ENCODE data around the gene GNPTG. TPM values are rescaled to one million over a fixed set of nuclear protein-coding genes. Genes with fewer than 3 reads are reported as not detected.

GNPTG gene
- total and polyA plus RNA-seq, 8 donors, result 30.0 to 87.9 (median 41.5) TPM

GRCh38 chr16:1320658-1321240 lies 31.0 kb upstream of the GNPTG start:
- Histone ChIP-seq H3K4me3 (no peak overlapping the region), H3K27ac (no peak overlapping the region), H3K4me1 (no peaks in the 10 kb centered on the region), H3K27me3 (no peaks in the 10 kb centered on the region), H3K36me3 (peaks cover 83 to 100% (median 100%) of the 10 kb centered on the region in 4 donors), H3K9me3 (no peaks in the 10 kb centered on the region)
- intact Hi-C loops (cut with DNase I; ENCODE audit: low total_unique reads), result no loop called here
- WGBS, 5 donors, result 86 to 89% (median 88%) methylated on average over 8 to 22 of the region's 22 CpGs
- DNase-seq, result no peak
- no peak for TF ChIP-seq CTCF (IDR thresholded peaks at IDR 0.05)
- TF ChIP-seq POLR2AphosphoS5 (IDR thresholded peaks at IDR 0.05), result no peak
- no peak for TF ChIP-seq POLR2A (IDR thresholded peaks at IDR 0.05)
- TF ChIP-seq EP300 (IDR thresholded peaks at IDR 0.05), result no peak

GRCh38 chr16:1322407-1322806 lies 29.3 kb upstream of the GNPTG start:
- Histone ChIP-seq H3K4me3 (no peak overlapping the region), H3K27ac (no peak overlapping the region), H3K4me1 (no peaks in the 10 kb centered on the region), H3K36me3 (peaks cover 67 to 97% (median 96%) of the 10 kb centered on the region in 4 donors), H3K9me3 (no peaks in the 10 kb centered on the region), H3K27me3 (no peaks in the 10 kb centered on the region)
- TF ChIP-seq POLR2A (IDR thresholded peaks at IDR 0.05) (no peak), EP300 (IDR thresholded peaks at IDR 0.05) (no peak), CTCF (IDR thresholded peaks at IDR 0.05) (no peak), POLR2AphosphoS5 (IDR thresholded peaks at IDR 0.05) (no peak)
- no peak for DNase-seq
- intact Hi-C loops (cut with DNase I; ENCODE audit: low total_unique reads), result no loop called here
- 95 to 98% (median 96%) methylated on average over 8 of the region's 8 CpGs for WGBS, 5 donors

GRCh38 chr16:1323296-1324239 lies 28.2 kb upstream of the GNPTG start:
- no peaks in the 10 kb centered on the region for H3K4me1 ChIP-seq
- intact Hi-C loops (cut with DNase I; ENCODE audit: low total_unique reads), result no loop called here
- no peaks in the 10 kb centered on the region for H3K27me3 ChIP-seq
- TF ChIP-seq POLR2AphosphoS5 (IDR thresholded peaks at IDR 0.05) (no peak), POLR2A (IDR thresholded peaks at IDR 0.05) (no peak), CTCF (IDR thresholded peaks at IDR 0.05) (no peak), EP300 (IDR thresholded peaks at IDR 0.05) (no peak)
- no peaks in the 10 kb centered on the region for H3K9me3 ChIP-seq
- H3K27ac ChIP-seq, result no peak overlapping the region
- DNase-seq, result no peak
- no peak overlapping the region for H3K4me3 ChIP-seq
- peaks cover 55 to 94% (median 84%) of the 10 kb centered on the region in 4 donors for H3K36me3 ChIP-seq
- 75 to 79% (median 78%) methylated on average over 20 to 35 of the region's 35 CpGs for WGBS, 5 donors

- Histone ChIP-seq H3K36me3 (peaks cover 49 to 86% (median 76%) of the 10 kb centered on the region in 4 donors), H3K27ac (no peak overlapping the region), H3K4me1 (no peaks in the 10 kb centered on the region), H3K27me3 (no peaks in the 10 kb centered on the region), H3K4me3 (no peak overlapping the region), H3K9me3 (no peaks in the 10 kb centered on the region)
- TF ChIP-seq CTCF (IDR thresholded peaks at IDR 0.05), result no peak
- no peak for TF ChIP-seq POLR2AphosphoS5 (IDR thresholded peaks at IDR 0.05)
- no peak for TF ChIP-seq EP300 (IDR thresholded peaks at IDR 0.05)
- no peak for TF ChIP-seq POLR2A (IDR thresholded peaks at IDR 0.05)
- DNase-seq, result no peak
- intact Hi-C loops (cut with DNase I; ENCODE audit: low total_unique reads), result no loop called here
- WGBS, 5 donors, result 86 to 88% (median 87%) methylated on average over 22 of the region's 22 CpGs
These were observed 27.4 kb upstream of the GNPTG start for GRCh38 chr16:1324286-1324826.
